Thymus (tissue), 11 donors: ENCODE results near the gene PPP6R3. TPM values are rescaled to one million over a fixed set of nuclear protein-coding genes. Genes with fewer than 3 reads are reported as not detected.

ENCODE experiments used
- DNase-seq, 9 donors: peaks; one replicate each; pipeline ENCODE4 v3.0.0-alpha.2; 2013; ENCODE audit warnings: low spot score in 9 of 9, low read depth in 6 of 9, missing footprints in 1 of 9
- H3K27ac ChIP-seq, 2 donors: one replicate each; pipeline ENCODE4 v1.5.1; 2013; ENCODE audit warnings: control low read depth in 1 of 2, low read depth in 1 of 2, low read length in 1 of 2, mild to moderate bottlenecking in 1 of 2, moderate library complexity in 1 of 2
- H3K27me3 ChIP-seq, 2 donors: one replicate each; pipeline ENCODE4 v1.5.1; 2013; ENCODE audit warnings: low read length in 1 of 2; ENCODE audit not compliant: control insufficient read depth in 2 of 2, insufficient read depth in 1 of 2
- H3K36me3 ChIP-seq, 2 donors: one replicate each; pipeline ENCODE4 v1.5.1; 2013; ENCODE audit warnings: low read length in 1 of 2, mild to moderate bottlenecking in 1 of 2, moderate library complexity in 1 of 2; ENCODE audit not compliant: control insufficient read depth in 2 of 2, insufficient read depth in 2 of 2
- H3K4me1 ChIP-seq, 2 donors: one replicate each; pipeline ENCODE4 v1.5.1; 2013; ENCODE audit warnings: low read length in 2 of 2; ENCODE audit not compliant: control insufficient read depth in 2 of 2, insufficient read depth in 2 of 2
- H3K4me3 ChIP-seq, 2 donors: one replicate each; pipeline ENCODE4 v1.5.1; 2013; ENCODE audit warnings: low read length in 2 of 2, control low read depth in 1 of 2, mild to moderate bottlenecking in 1 of 2
- H3K9me3 ChIP-seq, 2 donors: one replicate each; pipeline ENCODE4 v1.5.1; 2013; ENCODE audit warnings: low read length in 1 of 2, mild to moderate bottlenecking in 1 of 2; ENCODE audit not compliant: control insufficient read depth in 2 of 2, insufficient read depth in 1 of 2
- WGBS: extraction: QIAGEN DNeasy Blood & Tissue Kit; methylation state at CpG from one replicate; pipeline ENCODE4 v1.1.7; 2013; 5-methylcytosine and 5-hydroxymethylcytosine counted together
- polyA plus RNA-seq: library from polyadenylated mRNA; stranded (reverse); fragments of 200-250 nt; gene quantifications from one replicate; pipeline ENCODE4 v1.2.3, GENCODE V29; 2013
- total RNA-seq: library from RNA; stranded (reverse); fragments of 120-200 nt; gene quantifications from one replicate; pipeline ENCODE4 v1.2.4, GENCODE V29; 2013
- donor health status: healthy.

The PPP6R3 gene
- total and polyA plus RNA-seq, 2 donors: 45.8 to 103 TPM

DNA sequence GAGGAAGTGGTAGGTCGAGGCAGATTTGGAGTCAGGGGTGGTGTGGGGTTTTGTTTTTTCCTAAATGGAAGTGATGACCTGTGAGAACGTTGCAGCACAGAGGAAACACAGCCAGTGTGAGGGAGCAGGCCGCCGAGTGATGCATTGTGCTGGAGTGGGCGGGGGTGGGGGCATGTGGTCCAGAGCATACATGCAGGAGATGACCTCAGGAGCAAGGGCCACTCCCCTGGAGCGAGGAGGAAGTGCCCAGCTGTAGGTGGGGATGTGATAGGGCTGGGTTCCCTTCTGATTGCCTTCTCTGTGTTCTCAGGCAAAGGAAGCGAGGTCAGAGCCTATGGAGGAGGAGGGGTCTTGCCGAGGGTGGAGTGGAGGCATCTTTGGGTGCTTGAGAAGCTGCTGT lies 81.4 kb downstream of the PPP6R3 start:
- Histone ChIP-seq H3K4me1 (peaks cover 0 to 4% of the 10 kb centered on the region in 2 donors), H3K36me3 (peaks cover 65 to 79% of the 10 kb centered on the region in 2 donors), H3K27me3 (no peaks in the 10 kb centered on the region), H3K4me3 (no peak overlapping the region), H3K27ac (no peak overlapping the region), H3K9me3 (no peaks in the 10 kb centered on the region)
- DNase-seq: no peak
- WGBS: 91% methylated on average over 8 of the region's 8 CpGs

DNA sequence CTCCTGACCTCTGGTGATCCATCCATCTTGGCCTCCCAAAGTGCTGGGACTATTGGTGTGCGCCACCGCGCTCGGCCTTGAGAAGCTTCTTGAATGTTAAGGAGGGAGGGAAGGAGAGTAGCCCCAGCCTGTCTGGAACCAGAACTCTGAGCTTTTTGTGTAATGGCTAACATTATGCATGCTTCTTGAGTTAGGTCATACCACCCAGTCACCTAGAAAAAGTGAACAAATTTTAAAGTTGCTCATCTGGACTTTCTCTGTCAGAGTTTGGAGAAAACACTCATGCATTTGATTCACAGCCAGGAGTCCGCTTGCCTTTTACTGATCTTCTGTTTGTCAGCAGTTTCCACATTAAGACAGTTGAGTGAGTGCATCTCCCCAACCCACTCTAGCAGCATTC lies 82.1 kb downstream of the PPP6R3 start:
- no peaks in the 10 kb centered on the region for H3K9me3 ChIP-seq
- DNase-seq: no peak
- H3K4me1 ChIP-seq: peaks cover 0 to 4% of the 10 kb centered on the region in 2 donors
- H3K27me3 ChIP-seq: no peaks in the 10 kb centered on the region
- WGBS: 98% methylated on average over 5 of the region's 5 CpGs
- no peak overlapping the region for H3K4me3 ChIP-seq
- H3K36me3 ChIP-seq: peaks cover 68 to 83% of the 10 kb centered on the region in 2 donors
- H3K27ac ChIP-seq: no peak overlapping the region

DNA sequence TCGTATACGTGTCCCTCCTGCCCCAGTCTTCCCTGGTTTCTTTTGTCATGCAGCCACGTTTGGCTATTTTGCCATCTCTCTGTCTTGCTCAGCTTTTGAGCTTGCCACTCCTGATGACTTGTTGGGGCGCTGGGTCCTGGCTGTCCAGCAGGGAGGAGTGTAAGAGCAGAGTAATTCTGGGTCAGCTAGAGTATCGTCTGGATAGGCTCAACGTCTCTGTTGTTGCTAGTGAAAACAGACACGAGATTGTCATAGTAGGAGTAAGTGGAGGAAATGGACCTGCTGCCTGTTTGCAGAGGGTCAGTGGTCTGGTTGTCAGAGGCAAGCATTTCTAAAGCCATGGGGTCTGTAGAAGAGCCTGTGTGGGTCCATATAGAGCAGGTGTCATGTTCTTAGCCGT lies 83.0 kb downstream of the PPP6R3 start:
- peaks cover 68 to 82% of the 10 kb centered on the region in 2 donors for H3K36me3 ChIP-seq
- no peaks in the 10 kb centered on the region for H3K27me3 ChIP-seq
- DNase-seq: no peak
- 97% methylated on average over 8 of the region's 8 CpGs for WGBS
- no peak overlapping the region for H3K4me3 ChIP-seq
- no peak overlapping the region for H3K27ac ChIP-seq
- no peaks in the 10 kb centered on the region for H3K9me3 ChIP-seq
- peaks cover 0 to 4% of the 10 kb centered on the region in 2 donors for H3K4me1 ChIP-seq

DNA sequence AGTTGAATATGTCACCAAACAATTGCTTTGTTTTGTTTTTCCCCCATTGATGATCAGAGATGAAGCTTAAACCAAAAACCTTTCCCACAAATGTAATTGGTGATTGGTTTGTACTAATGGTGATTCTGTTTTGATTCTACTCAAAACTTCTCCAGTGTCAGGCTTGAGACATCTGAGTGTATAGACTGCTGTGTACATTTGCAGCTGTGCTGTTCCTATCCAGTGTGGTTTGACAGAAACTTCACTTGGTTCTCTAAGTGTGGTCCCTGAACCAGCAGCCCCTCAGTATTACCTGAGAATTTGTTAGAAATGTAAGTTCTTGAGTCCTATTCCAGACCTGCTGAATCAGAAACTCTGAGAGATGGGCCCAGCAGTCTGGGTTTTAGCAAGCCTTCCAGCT lies 84.8 kb downstream of the PPP6R3 start:
- Histone ChIP-seq H3K36me3 (peaks cover 66 to 82% of the 10 kb centered on the region in 2 donors), H3K27ac (no peak overlapping the region), H3K9me3 (no peaks in the 10 kb centered on the region), H3K27me3 (no peaks in the 10 kb centered on the region), H3K4me1 (peaks cover 2 to 8% of the 10 kb centered on the region in 2 donors), H3K4me3 (no peak overlapping the region)
- no peak for DNase-seq

DNA sequence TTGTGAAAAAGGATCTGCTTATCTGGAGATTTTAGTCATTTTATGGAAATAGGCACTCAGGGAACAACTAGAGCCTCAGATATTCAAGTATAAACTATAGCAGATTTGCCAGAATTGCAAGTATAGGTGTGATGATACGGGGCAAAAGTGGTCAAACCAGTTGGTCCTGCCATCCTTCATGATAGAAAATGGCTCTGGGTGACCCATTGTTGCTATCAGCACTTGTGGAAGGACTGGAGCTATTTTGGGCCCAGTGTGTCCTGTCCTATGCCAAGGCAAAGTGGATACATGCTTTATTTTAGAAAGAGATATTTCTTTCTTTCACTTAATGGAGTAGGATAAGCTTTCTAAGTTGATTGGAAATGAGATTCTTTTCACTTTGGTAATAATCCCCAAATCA lies 85.2 kb downstream of the PPP6R3 start:
- Histone ChIP-seq H3K9me3 (no peaks in the 10 kb centered on the region), H3K4me1 (peaks cover 2 to 8% of the 10 kb centered on the region in 2 donors), H3K27ac (no peak overlapping the region), H3K36me3 (peaks cover 66 to 86% of the 10 kb centered on the region in 2 donors), H3K27me3 (no peaks in the 10 kb centered on the region), H3K4me3 (no peak overlapping the region)
- no peak for DNase-seq
- 96% methylated on average over 1 of the region's 1 CpG for WGBS

DNA sequence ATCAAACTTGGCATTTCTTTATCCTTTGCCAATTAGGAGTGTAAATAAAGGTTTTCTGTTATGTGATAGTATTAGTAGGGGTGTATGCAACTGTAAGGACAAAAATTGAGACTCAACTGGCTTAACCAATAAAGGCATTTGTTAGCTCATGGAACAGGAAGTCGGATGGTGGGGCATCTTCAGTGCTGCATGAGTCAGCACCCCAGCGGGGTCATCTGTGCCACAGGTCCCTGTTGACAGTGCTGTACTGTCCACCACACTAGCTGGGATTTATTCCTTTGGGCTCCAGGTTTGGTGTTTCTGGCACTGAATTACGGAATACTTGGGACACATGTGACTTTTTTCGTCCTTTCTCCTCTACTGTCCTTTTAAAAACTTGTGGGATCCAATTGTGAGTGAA lies 86.0 kb downstream of the PPP6R3 start:
- no peak overlapping the region for H3K4me3 ChIP-seq
- no peaks in the 10 kb centered on the region for H3K27me3 ChIP-seq
- DNase-seq: no peak
- no peak overlapping the region for H3K27ac ChIP-seq
- H3K4me1 ChIP-seq: peaks cover 2 to 7% of the 10 kb centered on the region in 2 donors
- no peaks in the 10 kb centered on the region for H3K9me3 ChIP-seq
- WGBS: 96% methylated on average over 4 of the region's 4 CpGs
- peaks cover 72 to 90% of the 10 kb centered on the region in 2 donors for H3K36me3 ChIP-seq

DNA sequence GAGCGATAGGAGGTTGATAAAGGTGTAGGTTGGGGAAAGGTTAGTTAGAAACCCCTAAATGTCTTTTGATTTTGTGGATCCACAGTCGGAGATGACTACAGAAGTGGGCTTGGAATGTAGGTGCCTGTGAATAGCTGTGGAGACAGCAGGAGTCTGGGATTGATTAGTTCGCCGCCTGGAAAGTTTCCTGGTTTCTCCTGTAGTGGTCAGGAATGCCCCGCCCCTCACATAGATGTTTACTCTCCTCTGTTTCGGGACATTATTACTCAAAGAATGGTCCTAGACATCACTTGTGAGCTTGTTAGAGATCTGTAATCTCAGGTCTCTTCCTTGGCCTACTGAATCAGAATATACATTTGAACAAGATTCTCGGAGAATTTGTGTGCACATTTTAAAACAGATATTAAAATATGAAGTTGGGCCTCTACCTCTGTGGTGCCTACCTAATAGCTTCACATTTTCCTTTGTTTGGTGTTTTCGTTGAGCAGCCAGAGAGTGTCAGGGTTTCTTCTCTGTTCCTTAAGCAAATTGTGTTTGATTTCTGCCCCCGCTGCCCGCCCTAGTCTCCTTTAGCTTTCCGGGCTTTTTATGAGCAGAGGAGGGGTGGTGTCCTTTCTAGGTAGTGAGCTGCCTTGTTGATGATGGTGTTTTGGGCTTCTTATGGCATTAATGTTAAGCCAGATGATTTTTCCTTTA lies 89.4 kb downstream of the PPP6R3 start:
- 86% methylated on average over 11 of the region's 11 CpGs for WGBS
- no peak for DNase-seq
- Histone ChIP-seq H3K36me3 (peaks cover 71 to 87% of the 10 kb centered on the region in 2 donors), H3K9me3 (no peaks in the 10 kb centered on the region), H3K4me1 (peaks cover 2 to 3% of the 10 kb centered on the region in 2 donors), H3K4me3 (no peak overlapping the region), H3K27ac (peak overlapping the region; percentile 19 to 47), H3K27me3 (no peaks in the 10 kb centered on the region)

DNA sequence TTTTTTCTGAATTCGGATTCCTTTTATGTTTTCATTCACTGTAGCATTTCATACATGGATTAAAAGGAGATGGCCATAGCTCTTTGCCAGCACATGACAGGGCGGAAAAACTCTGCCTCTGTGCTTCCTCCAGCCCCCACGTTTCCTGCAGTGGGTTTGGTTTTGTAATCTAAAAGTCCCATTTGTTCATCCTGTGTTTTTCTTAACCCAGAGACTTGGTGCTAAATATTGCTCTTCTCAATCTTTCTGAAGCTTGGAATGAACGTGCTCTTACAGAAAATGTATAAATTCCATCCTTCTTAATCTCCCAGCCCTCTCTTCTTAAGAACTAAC lies 89.9 kb downstream of the PPP6R3 start:
- peak in 5 of 9 donors; percentile 7 to 48 (median 16) for DNase-seq
- Histone ChIP-seq H3K4me1 (peaks cover 2 to 3% of the 10 kb centered on the region in 2 donors), H3K27me3 (no peaks in the 10 kb centered on the region), H3K9me3 (no peaks in the 10 kb centered on the region), H3K4me3 (no peak overlapping the region), H3K27ac (peak overlapping the region in 1 of 2 donors; percentile 36), H3K36me3 (peaks cover 70 to 85% of the 10 kb centered on the region in 2 donors)
- whole genome bisulfite sequencing: 22% methylated on average over 4 of the region's 4 CpGs

DNA sequence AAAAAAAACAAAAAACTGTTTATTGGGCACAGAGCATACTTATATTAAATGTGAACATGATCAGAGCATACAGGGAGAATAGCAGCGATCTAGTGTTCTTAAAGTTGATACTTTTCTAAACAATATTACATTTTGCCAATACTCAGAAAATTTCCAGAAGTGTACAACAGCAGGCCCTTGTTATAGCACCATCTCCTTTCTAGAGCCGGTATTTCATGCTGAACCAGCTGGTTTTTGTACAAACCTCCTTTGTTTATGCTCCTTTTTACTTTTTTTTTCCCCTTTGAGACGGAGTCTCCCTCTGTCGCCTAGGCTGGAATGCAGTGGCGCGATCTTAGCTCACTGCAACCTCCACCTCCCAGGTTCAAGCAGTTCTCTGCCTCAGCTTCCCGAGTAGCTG lies 90.7 kb downstream of the PPP6R3 start:
- Histone ChIP-seq H3K4me1 (peaks cover 2 to 3% of the 10 kb centered on the region in 2 donors), H3K36me3 (peaks cover 66 to 83% of the 10 kb centered on the region in 2 donors), H3K9me3 (no peaks in the 10 kb centered on the region), H3K27me3 (no peaks in the 10 kb centered on the region), H3K27ac (no peak overlapping the region), H3K4me3 (no peak overlapping the region)
- no peak for DNase-seq
- 96% methylated on average over 7 of the region's 7 CpGs for WGBS
